RCC 7860 (cell line): ENCODE data around the gene AGAP5.
"Not testable (repeated sequence)": the region's sequence is repeated elsewhere in the genome, so short reads cannot be mapped to it uniquely, and the experiment has no call there.

Experiments
- DNase-seq: peaks from one replicate; pipeline ENCODE4 v3.0.0-alpha.2; 2015; ENCODE audit warnings: low spot score
- FAIRE-seq: peaks from 2 replicates; lab custom pipeline; 2012; peaks lifted over from hg19 to GRCh38; lab: Jason Lieb, UNC

AGAP5 gene

GRCh38 chr10:73662705-73663104 is 35.2 kb downstream of the AGAP5 start:
- DNase-seq, FAIRE-seq: not testable (repeated sequence)

DNA sequence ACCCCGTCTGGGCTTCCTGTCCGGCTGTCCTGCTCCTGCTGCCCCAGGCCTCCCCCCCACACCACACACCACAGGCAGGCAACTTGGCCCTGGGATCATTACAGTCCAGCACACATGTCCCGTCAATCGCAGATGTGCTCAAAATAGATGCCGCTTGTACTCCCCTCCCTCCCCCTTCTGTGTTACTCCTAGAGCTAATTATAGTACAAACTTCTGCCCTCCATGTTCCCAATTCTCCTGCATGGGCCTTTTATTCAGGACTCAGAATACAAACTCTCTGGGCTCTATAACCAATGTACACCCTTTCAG is 42.0 kb downstream of the AGAP5 start, which contains the start of gene SYNPO2L:
Gene SYNPO2L, minus strand, starts transcription at position 40 of the 309 bp plus-strand sequence. CDS start 107 bp downstream, outside the sequence.
- FAIRE-seq (no peak), DNase-seq (no peak)

DNA sequence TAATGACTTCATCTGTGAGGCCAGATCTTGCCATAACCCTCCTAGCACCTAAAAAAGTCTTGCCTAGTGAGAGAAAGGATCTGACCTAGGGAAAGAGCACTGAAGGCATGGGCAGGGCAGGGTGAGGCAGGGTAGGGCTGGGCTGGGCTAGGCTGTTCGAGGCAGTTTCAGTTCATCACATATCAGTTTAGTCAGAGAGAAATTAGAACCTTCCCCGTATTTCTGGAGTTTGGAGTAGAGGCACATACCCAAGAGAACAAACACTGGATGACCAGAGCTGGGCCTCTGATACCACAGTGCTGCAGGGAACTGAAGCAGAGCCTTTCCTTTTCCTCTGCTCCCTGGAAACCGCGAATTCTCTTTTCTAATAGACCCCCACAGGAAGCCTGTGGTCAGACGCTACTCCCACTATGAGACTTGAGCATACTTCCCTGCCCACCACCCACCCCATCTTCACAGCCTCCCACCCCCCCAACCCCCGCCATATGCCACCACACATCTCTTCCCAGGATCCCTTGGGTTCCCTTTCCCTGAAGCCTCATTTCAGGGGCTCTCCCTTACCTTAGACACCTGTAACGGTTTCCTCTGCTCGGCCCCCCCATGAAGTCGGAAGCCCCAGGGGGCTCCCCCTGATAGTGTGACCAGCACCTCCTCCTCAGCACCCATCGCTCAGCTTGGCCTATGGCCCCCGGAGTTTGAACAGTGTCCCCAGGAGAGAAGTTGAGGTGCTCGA is 42.5 kb downstream of the AGAP5 start:
- FAIRE-seq (no peak), DNase-seq (no peak)

- DNase-seq (no peak), FAIRE-seq (no peak)
Measured at GRCh38 chr10:73653701-73654100, 44.2 kb downstream of the AGAP5 start.

DNA sequence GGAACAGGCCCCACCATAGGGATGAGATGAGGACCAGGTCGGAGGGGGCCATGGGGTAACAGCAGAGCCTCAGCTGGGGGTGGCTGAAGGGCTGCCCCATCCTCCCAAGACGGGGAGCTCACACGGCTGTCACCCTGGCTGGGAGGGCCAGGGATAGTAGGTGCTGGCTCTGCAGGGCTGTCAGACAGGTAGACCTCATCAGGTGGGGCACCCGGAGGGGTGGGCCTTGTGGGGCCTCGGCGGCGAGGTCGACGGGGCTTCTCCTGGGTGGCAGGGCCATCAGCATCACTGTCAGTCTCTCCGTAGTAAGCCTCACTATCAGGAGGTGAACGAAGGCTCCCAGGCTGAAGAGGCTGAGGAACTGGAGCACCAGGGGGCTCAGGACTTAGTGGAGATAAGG is 44.7 kb downstream of the AGAP5 start:
- FAIRE-seq (no peak), DNase-seq (no peak)

DNA sequence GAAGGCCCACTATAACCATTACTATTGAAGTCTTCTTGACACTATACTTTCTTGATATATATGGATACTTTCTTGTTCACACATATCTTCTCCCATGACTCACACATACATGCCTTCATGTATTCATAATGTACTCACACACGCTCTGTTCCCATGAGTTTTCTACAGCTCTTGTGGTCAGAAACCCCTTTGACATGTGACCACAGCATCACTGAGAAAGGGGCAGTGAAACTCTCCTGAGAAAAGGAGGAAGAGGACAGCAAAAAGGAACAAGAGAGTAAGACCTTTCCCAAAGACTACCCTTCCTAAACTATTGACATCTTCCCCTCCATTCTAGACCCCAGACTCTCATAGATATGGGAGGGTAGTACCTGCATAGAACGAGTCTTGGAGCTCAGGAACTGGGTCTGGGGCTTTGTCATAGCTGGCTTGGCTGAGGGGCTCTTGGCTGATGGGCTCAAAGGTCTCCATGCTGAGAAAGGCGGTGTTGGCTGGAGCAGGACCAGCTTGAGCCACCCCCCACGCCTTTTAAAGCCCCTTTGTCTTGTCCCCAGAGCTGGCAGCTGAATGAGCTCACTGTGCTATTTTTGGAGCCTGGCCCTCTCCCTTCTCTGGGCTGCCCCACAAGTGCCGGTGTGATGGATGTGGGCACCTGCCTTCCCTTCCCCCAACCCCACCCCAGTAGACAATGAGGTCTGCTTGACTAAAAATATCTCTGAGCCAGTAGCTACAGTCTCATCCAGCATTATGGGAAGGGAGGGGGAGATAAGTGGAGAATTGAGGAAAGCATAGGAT is 47.2 kb downstream of the AGAP5 start:
- DNase-seq (peak; percentile 15), FAIRE-seq (no peak)

DNA sequence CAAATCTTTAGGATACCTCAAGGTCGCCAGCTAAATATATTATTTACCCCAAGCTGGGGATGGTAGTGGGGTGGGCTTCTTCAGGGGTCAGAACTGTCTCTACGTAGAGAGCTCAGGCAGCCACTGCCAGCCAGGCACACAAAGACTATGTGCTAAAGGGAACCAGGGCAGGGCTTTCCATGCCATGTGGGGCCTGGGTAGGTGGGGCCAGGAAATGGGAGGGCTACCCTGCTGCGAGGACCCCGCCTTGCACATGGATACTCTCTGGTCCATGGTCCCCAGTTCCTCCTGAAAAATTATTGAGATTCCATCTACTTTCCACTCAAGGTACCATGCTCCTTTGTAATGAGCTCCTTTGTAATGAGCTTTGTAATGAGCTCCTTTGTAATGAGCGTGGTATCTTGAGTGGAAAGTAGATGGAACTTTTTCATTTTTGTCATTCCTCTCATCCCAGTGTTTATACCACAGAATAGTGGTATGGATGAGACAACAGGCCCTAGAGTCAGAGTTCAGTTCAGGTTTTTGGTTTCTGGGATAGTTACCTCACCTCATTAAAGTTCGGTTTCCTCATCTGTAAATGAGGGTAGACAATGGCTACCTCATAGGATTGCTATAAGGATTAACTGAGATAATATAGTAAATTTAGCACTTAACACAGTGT is 47.9 kb downstream of the AGAP5 start:
- FAIRE-seq (no peak), DNase-seq (no peak)

- no peak for FAIRE-seq
Measured at GRCh38 chr10:73648975-73649829, 48.7 kb downstream of the AGAP5 start.

GRCh38 chr10:73647875-73648651 is 49.8 kb downstream of the AGAP5 start:
- FAIRE-seq = no peak

More at GRCh38 chr10:73648975-73649829, 48.7 kb downstream of the AGAP5 start:
- peak; percentile 44 for DNase-seq

GRCh38 chr10:73647211-73647874 is 50.6 kb downstream of the AGAP5 start:
- DNase-seq = no peak
- no peak for FAIRE-seq

More at GRCh38 chr10:73647875-73648651, 49.8 kb downstream of the AGAP5 start:
- DNase-seq = no peak

GRCh38 chr10:73646598-73647041 is 51.3 kb downstream of the AGAP5 start:
- DNase-seq (no peak), FAIRE-seq (no peak)

GRCh38 chr10:73645251-73645650 is 52.7 kb downstream of the AGAP5 start:
- FAIRE-seq (no peak), DNase-seq (no peak)

- no peak for DNase-seq
- FAIRE-seq = no peak
Measured at GRCh38 chr10:73644767-73645166, 53.1 kb downstream of the AGAP5 start.

- FAIRE-seq (peak; percentile 4), DNase-seq (peak; percentile 52)
Measured at GRCh38 chr10:73644015-73644743, 53.7 kb downstream of the AGAP5 start.

DNA sequence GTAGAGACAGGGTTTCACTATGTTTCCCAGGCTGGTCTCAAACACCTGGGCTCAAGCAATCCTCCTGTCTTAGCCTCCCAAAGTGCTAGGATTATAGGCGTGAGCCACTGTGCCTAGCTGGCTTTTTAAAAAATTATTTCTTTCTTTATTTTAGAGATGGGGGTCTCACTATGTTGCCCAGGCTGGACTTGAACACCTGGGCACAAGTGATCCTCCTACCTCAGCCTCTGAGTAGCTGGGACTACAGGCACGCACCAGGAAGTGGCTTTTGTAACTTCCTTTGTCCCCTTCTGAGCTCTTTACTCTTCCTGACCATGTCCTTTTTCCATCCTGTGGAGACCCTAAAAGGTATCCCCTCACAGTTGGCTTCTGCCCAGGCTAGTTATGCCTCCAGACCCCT is 54.5 kb downstream of the AGAP5 start:
- FAIRE-seq (no peak), DNase-seq (no peak)

GRCh38 chr10:73641328-73642060 is 56.4 kb downstream of the AGAP5 start, which contains the start of gene MYOZ1:
Gene MYOZ1 (minus strand): TSS chr10:73641474. CDS start chr10:73640017, 1,457 bp downstream.
- FAIRE-seq (no peak), DNase-seq (no peak)

DNA sequence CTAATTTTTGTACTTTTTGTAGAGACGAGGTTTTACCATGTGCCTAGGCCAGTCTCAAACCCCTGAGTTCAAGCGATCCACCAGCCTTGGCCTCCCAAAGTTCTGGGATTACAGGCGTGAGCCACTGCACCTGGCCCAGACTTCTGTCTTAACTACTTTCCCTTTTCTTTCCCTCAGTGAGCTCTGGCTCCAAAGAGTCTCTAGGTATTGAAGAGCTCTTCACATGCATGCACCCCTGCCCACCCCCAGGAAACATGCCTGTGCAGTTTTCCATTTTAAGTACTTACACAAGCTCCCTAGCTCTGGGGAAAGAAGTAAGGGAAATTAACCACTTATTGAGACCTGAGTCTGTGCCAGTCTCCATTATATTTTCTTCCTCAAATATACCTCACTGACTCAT is 58.6 kb downstream of the AGAP5 start:
- no peak for FAIRE-seq
- no peak for DNase-seq

- FAIRE-seq = no peak
Measured at GRCh38 chr10:73635781-73636180, 62.1 kb downstream of the AGAP5 start.

More at GRCh38 chr10:73635781-73636180, 62.1 kb downstream of the AGAP5 start:
- DNase-seq = no peak
